HG03039 (cell line): ENCODE measurements around the gene LYPD3.
"Not testable (repeated sequence)": the region's sequence is repeated elsewhere in the genome, so short reads cannot be mapped to it uniquely, and the experiment has no call there.

ENCODE experiments used
- ATAC-seq: cut with Tn5 transposase; IDR thresholded peaks from one replicate; pipeline ENCODE4 v1.9.1; 2021; ENCODE audit warnings: mild to moderate bottlenecking, moderate library complexity; ENCODE audit not compliant: unreplicated experiment

The LYPD3 gene

DNA sequence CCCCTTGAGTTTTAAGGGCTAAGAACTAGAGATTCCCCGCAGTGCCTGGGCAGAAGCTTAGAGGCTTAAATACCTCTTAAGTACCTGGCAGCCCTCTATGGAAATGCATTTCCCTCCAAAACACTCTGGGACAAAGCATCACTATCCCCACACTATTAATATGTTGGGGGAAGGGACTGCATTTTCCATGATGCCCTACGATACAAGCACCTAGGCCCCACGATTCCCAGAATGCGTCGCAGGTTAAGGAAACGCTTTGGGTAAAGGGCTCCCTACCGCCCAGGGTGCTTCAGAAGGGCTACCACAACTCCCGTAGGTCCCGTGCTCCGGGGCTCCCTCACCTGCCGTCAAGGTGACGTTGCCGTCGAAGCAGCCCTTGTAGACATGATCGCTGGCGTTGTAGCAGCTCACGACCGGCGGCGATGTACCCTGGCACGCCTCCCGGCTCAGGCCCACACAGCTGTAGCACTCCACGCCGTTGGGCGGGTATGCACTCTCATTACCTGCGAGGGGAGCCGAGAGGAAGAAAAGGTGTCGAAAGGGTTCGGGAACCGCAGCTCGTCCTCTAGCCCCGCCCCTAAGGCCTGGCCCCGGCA, 2.5 kb downstream of the LYPD3 start:
- ATAC-seq, result no peak

DNA sequence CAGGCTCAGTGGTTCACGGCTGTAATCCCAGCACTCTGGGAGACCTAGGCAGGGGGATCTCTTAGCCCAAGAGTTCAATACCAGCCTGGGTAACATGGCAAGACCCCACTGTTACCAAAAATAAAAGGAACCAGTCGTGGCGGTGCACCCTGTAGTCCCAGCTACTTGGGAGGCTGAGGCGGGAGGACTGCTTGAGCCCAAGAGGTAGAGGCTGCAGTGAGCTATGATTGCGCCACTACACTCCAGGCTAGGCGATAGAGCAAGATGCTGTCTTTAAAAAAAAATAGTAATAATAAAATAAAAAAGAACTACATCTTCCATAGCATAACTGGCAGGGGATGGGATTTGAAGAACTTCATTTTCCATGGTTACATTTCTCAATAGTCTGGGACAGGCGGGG, 3.0 kb downstream of the LYPD3 start:
- ATAC-seq, result no peak

DNA sequence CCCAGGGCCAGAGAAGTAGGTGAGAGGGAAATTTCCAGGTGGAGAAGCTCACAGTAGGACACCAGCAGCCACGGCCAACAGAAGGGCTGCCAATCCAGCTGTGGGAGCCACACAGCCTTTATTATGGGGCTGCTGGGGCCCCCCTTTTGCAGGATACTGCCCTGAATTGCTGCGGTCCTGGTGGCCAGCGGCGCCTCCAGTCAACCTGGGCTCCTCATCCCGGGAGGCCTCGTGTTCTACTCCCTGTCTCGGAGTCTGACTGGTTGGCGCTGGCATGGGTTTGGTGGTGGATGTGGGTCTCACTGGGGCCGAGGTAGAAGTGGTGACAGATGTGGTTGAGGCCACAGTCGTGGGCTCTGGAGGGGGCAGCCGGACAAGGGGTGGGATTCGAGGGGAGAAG, 4.1 kb downstream of the LYPD3 start:
- ATAC-seq, result no peak

DNA sequence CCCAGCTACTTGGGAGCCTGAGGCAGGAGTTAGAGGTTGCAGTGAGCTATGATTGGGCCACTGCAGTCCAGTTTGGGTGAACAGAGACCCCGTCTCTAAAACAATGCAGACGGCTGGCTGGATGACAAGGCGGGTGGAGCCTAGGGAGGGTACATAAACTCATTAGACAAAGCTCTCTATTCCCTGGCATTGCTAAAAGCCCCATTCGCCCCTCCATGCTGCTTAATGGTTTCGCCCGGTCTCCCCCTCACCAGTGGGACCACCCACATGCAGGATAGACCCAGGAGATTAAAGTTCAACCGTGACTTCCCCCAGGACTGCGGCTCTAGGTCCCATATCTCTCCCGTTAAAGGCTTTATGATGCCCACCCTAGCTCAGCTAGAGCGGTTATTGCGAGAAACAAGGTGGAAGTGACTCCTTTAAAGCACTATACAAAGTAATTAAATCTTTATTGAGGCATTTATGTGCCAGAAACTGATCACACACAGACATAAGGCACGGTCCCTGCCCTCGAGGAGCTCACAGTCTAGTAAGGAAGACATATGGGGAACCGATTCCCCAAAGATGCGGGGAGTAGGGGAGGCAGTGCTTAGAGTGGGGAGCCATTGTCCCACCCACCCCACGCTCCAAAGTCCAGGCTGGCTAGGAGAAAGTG, 4.9 kb downstream of the LYPD3 start:
- ATAC-seq, result no peak

DNA sequence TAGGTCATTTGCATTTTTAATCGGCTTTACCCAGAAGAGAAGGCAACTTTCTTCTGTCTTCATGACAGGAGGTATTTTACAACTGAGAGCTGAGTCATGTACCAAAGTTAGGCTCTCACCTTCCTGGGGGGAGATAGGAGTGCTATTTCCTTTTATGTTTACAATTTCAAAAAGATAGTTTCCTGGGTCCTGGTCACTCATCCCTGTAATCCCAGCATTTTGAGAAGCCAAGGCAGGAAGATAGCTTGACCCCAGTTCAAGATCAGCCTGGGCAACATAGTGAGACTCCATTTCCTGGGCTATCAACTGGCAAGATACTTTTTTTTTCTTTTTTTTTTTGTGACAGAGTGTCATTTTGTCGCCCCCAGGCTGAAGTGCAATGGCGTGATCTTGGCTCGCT, 7.6 kb downstream of the LYPD3 start:
- ATAC-seq, result no peak

DNA sequence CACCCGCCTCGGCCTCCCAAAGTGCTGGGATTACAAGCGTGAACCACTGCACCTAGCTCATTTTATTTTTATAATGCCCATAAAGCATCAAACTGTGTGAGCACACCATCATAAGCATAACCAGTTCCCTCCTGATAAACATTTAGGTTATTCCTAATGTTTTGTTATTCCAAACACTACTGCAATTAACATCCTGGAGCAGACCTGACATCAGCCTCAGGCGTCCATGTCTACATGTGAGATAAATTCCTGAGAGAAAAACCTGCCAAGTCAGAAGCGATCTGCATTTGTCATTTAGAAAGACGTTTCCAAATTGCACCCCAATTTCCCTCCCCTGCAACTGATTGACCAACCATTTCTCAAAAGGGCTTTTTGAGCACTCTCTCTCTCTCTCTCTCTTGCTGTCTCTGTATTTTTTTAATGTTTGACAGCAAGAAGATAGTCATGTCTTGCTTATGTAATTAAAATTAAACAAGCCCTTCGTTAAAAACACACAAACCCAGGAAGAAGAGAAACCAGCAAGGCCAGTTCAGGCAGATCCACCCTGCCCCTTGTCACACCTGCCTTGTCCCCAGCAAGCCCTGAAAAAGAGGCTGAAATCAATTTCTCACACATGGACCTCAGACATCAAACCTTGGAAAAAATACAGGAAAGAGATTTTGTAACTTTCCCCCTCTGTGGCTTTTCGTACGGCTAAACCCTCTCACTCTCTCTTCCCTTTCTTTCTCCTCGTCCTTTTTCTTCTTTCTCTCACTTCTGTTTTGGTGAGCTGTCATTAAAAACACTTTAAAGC, 9.9 kb downstream of the LYPD3 start:
- no peak for ATAC-seq

DNA sequence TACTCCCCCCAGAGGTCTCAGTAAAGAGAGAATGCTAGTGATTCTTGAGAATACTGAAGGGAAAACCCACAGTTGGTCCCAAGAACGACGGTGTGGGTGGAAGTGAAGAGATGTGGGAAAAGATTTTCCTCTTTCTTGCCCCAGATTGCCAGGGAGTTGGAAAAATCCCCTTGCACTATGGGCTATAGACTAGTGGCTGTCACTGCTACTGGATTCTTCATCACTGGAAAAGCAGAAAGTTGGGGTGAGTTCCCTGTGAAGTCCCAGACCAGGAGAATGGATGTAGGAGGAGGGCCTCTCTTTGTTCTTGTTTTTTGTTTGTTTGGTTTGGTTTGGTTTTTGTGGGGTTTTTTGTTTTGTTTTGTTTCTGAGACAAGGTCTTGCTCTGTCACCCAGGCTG, 11.4 kb downstream of the LYPD3 start:
- no peak for ATAC-seq

DNA sequence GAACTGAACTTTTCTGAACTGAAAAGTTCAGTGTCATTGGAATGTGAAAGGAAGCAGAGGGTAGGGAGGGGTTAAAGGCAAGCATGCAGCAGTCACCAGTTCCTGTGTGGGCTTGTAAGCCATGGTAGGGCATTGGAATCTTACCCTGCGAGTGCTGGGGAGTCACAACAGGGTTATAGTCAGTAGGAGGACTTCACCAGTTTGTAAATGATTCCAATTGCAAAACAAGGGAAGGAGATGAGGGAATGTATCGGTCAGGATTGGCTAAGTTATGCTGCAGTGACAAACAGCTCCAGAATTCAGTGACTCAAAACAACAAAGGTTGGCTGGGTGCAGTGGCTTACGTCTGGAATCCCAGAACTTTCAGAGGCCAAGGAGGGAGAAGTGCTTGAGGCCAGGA, 12.8 kb downstream of the LYPD3 start:
- no peak for ATAC-seq

DNA sequence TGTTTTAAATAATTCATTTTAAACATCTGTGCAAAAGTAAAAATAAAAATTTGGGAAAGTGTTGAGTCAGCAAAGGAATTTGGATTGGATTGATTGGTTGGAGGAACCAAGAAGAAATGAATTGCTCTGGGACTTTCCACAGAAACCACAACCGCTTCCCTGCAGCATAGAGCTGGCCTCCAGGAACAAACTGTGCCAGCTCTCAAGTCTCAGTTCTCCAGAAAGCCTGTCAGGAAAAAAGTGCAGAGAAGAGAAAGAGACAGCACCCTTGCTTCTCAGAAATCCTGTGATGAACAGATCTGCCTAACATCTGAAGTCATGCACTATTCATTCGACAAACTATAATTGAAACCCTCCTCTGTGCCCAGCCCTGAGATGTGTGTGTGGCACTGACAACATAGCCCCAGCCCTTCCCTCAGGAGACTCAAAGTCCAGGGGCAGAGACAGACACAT, 14.8 kb downstream of the LYPD3 start:
- no peak for ATAC-seq

DNA sequence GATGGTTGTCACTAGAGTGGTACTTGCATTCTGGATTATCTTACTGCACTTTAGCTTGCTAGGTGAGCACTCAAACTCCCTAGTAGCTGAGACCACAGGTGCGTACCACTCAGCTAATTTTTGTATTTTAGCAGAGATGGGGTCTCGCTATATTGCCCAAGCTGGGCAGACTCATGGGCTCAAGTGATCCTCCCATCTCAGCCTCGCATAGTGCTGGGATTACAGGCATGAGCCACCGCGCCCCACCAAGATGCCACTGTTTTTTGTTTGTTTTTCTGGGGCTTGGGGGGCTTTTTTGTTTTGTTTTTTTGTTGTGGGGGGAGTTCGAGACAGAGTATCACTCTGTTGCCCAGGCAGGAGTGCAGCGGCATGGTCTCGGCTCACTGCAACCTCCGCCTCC, 17.8 kb downstream of the LYPD3 start:
- no peak for ATAC-seq

DNA sequence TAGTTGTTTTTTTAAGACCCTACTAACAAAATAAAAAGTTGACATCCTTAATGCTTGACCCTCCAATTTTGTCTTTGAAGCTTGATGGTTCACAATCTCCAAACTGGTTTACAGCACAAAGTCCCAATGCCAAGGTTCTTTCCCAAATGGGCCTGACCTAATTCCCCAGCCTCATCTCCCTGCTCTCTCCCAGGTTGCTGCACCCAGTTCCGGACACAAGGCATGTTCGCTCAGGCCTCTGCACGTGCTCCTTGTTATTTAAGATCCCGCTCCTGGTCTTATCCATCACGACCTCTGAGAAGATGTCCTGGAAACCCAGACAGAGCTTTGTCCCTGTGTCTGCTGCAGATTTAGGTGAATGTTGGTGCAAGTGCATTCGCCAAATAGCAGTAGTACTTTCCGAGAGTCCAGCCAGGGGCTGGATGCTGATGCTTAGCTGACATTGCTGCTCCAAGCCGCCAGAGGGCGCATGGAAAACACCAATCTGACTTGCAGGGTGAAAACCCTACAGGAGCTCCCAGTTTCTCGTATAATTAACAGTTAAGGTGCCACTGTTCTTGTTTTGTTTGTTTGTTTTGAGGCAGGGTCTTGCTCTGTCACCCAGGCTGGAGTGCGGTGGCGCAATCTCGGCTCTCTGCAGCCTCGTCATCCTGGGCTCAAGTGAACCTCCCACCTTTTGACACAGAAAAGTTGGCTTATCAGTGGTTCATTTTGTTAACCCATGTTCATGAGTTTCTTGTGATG, 18.5 kb downstream of the LYPD3 start:
- no peak for ATAC-seq

DNA sequence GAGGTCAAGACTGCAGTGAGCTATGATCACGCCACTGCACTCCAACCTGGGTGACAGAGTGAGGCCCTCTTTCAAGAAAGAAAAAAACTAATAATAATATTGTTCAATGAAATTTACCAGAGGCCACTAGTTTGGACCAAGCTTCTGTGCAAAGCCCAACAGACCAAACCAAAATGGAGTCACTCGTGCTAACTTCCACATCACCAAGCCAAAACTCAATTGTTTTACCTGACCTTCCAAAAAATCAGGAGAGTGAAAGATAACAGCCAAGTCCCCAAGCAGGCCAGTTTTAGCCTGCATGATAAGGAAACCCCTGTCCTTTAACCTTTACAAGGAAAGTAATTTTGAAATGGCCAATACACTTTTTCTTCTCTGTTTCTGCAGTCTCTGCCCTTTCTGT, 20.0 kb downstream of the LYPD3 start:
- no peak for ATAC-seq

DNA sequence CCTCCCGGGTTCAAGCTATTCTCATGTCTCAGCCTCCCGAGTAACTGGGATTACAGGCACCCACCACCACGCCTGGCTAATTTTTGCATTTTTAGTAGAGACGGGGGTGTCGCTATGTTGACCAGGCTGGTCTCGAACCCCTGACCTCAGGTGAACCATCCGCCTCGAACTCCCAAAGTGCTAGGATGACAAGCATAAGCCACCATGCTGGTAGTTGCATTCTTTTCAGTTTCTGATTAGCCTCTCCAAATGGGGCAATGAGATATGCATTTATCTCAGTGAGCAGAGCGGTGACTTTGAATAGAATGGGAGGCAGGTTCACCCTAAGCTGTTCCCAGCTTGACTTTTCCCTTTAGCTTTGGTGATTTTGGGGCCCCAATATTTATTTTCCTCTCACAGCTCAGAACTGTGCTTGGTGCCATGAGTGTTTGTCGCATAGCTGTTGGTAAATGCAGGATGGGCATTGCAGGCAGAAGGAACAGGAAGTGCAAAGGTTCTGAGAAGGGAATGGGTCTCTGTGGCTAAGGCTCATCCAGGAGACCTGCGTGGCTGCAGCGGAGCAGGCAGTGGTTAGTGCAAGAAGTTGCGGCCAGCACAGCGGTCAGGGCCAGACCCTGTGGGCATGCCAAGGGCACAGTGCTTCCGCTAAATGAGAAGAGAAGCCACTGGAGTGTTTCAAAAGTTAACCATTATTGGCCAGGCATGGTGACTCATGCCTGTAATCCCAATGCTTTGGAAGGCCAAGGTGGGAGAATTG, 20.7 kb downstream of the LYPD3 start:
- ATAC-seq, result no peak

DNA sequence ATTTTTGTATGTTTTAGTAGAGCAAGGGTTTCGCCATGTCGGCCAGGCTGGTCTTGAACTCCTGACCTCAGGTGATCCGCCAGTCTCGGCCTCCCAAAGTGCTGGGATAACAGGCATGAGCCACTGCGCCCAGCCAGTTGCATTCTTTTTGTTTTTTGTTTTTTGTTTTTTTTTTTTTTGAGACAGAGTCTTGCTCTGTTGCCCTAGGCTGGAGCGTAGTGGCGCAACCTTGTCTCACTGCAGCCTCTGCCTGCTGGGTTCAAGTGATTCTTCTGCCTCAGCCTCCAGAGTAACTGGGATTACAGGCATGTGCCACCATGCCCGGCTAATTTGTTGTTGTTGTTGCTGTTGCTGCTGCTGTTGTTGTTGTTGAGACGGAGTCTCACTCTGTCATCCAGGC, 21.3 kb downstream of the LYPD3 start:
- ATAC-seq, result not testable (repeated sequence)

DNA sequence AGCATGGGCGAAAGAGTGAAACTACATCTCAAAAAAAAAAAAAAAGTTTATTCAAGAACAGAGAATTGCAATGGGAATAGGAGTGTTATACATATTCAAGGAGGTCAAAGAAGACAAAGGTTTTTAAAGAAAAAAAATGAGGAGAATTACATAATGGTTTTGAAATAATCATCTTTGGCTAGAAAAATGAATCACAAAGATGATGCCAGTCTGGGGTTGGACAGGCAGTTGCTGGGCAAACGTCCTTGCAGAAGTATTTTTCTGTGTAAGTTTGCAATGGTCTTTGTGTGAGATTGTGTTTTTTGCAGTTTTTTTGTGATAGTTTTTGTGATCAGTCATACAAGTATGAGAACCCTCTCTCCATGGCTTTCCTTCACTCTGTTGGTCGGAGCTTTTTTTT, 23.7 kb downstream of the LYPD3 start:
- ATAC-seq, result no peak

DNA sequence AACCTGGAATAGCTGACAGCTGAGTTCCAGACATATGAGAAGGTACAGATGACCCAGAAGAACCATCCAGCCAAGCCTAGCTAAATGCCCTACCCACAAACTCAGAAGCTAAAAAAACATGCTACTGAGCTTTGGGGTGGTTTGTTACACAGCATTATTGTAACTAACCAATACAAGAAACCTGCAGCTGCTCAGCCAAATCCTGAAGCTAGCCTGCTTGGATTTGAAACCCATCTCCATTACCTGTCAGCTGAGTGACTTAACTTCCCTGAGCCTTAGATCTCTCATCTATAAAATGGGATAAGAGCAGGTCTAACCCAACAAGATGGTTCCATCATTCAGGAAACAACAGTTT, 25.7 kb downstream of the LYPD3 start:
- no peak for ATAC-seq

DNA sequence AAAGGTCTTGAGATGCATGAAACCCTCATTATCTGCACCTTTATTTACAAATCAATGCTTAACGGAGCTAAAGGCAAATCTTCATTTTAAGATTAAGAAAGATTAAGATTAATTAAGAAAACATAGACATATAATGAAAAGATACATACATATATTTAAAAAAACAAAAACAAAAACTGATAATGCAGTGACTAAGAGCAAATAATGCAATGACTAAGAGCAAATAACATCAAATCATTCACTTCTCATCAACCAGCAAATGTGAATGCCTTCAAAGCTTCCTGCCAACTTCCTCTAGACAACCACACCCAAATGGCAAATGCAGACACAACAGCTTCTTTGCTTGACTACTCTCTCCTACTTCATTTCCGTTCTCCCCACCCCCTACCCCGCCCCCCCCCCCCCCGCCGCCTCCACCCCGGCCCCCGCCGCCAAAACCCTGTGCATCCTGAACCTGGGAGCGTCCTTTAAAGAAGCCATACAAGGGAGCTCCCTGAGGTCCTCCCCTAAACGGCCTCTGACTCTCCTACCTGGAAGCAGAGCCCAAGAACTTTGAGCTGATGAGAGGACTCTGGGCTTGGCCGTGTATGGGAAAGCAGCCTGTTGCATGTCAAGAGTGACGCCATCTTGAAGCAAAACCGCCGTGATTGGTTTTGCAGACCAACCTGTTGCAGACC, 26.2 kb downstream of the LYPD3 start:
- ATAC-seq, result no peak

DNA sequence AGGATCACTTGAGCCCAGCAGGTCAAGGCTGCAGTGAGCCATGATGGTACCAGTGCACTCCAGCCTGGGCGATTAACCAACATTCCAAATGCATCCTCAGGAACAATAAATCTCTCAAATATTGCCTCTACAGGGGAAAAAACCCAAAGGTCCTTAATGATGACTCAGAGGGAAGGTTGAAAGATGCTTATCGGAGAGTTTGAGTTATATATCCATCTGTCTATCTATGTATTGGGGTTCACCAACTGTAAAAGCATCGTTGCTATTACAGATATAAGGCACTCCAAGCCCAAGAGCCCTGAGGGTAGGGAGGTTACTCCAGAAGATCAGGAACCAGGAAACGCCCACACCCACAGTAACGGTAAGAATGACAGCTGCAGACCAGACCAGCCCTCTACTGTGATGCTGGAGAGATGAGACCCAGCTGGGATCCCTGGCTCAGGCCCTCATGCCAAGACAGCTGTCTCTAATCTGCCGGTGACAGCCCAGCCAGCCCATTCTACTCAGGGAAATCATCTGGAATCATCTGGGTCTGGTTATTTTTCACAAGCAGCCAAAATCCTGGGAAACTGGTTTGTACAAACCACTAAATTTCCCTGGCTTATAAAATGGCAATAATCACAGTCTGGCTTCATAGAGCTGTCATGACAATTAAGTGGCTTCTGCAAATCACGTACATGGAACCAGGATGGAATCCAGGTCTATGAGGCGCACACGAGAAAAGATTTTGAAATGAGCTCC, 26.9 kb downstream of the LYPD3 start:
- no peak for ATAC-seq

DNA sequence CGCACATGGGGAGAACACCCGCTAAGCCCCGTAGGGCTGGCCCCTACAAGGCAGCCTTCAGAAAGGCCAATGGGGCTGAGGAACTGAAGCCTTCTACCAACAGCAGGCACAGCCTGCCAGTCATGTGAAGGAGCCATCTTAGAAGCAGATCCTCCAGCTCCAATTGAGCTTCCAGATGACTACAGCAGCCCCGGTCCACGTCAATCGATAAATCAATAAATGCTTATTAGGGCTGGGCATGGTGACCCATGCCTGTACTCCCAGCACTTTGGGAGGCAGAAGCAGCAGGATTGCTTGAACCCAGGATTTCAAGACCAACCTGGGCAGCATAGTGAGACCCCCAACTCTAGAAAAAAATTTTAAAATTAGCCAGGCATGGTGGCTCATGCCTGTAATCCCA, 27.7 kb downstream of the LYPD3 start:
- no peak for ATAC-seq

DNA sequence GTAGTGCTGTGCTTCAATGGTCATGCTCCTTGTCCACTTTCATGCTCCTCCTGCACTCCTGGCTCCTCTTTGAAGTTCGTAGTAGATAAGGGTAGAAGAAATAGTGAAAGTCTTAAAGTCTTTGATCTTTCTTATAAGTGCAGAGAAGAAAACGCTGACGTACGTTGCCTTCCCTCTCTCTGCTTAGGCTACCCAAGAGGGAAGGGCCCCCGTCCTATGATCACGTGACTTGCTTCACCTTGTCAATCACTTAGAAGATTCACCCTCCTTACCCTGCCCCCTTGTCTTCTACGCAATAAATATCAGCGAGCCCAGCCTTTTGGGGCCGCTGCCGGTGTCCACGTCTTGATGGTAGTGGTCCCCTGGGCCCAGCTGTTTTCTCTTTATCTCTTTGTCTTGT, 28.1 kb downstream of the LYPD3 start:
- ATAC-seq, result not testable (repeated sequence)
